Left ventricle myocardium superior (tissue), 1 donor: ENCODE results near the gene TAX1BP1. TPM values are rescaled to one million over a fixed set of nuclear protein-coding genes. Genes with fewer than 3 reads are reported as not detected.
A peak's percentile ranks its signal among the peaks of the same experiment; 100 is the strongest.

Source experiments
- ATAC-seq: fragments of 200-7000 bp; cut with Tn5 transposase; one replicate; pipeline ENCODE4 v1.9.1; 2020; ENCODE audit warnings: mild to moderate bottlenecking, moderate library complexity
- DNase-seq: peaks from one replicate; pipeline ENCODE4 v3.0.0-alpha.2; 2020
- intact Hi-C: fragments of 100-400 bp; cut with micrococcal nuclease; formaldehyde crosslinking; loops from one replicate; pipeline ENCODE4 v1.11.0; 2022
- total RNA-seq: library from RNA; stranded (reverse); fragmentation: NEBNext Ultra II Directional; extraction: Animal tissue kit (Norgen Biotek cat#: 25700); gene quantifications from one replicate; pipeline ENCODE4 v1.2.1, GENCODE V29; 2021
- donor health status: DM: no; HTN: yes; CAD: no; lungs with severe emphysema.

Gene TAX1BP1
- total RNA-seq, 1 donor from 2014 or later = 161 TPM

- ATAC-seq (no peak), DNase-seq (no peak)
- intact Hi-C loops = no loop called here
Measured at GRCh38 chr7:27765841-27766240, 25.9 kb downstream of the TAX1BP1 start.

GRCh38 chr7:27767374-27767773, 27.4 kb downstream of the TAX1BP1 start:
- intact Hi-C loops = no loop called here
- DNase-seq = no peak
- ATAC-seq = no peak

- DNase-seq = no peak
- intact Hi-C loops = loop anchor here (10.0 kb wide), 1 partner anchor 154 kb away; no protein-coding TSS in a partner anchor
- no peak for ATAC-seq
Measured at GRCh38 chr7:27771111-27771510, 31.1 kb downstream of the TAX1BP1 start.

- ATAC-seq (no peak), DNase-seq (no peak)
- intact Hi-C loops = loop anchor here (10.0 kb wide), 1 partner anchor 150 kb away; no protein-coding TSS in a partner anchor
Measured at GRCh38 chr7:27774717-27775328, 34.9 kb downstream of the TAX1BP1 start.

- intact Hi-C loops = loop anchor here (10.0 kb wide), 1 partner anchor 149 kb away; no protein-coding TSS in a partner anchor
- ATAC-seq (no peak), DNase-seq (no peak)
Measured at GRCh38 chr7:27775782-27776181, 35.8 kb downstream of the TAX1BP1 start.

GRCh38 chr7:27777662-27778061, 37.7 kb downstream of the TAX1BP1 start:
- intact Hi-C loops = loop anchor here (10.0 kb wide), 1 partner anchor 147 kb away; no protein-coding TSS in a partner anchor
- no peak for DNase-seq

GRCh38 chr7:27779873-27780272, 39.9 kb downstream of the TAX1BP1 start:
- intact Hi-C loops = loop anchor here (10.0 kb wide), 1 partner anchor 145 kb away; no protein-coding TSS in a partner anchor
- ATAC-seq (peak; percentile 61), DNase-seq (no peak)

More at GRCh38 chr7:27777662-27778061, 37.7 kb downstream of the TAX1BP1 start:
- no peak for ATAC-seq

- intact Hi-C loops = no loop called here
Measured at GRCh38 chr7:27781188-27781587, 41.2 kb downstream of the TAX1BP1 start.

GRCh38 chr7:27782849-27783248, 42.9 kb downstream of the TAX1BP1 start:
- intact Hi-C loops = no loop called here
- ATAC-seq (no peak), DNase-seq (no peak)

More at GRCh38 chr7:27781188-27781587, 41.2 kb downstream of the TAX1BP1 start:
- DNase-seq (no peak), ATAC-seq (no peak)

GRCh38 chr7:27784399-27785053, 44.6 kb downstream of the TAX1BP1 start:
- intact Hi-C loops = no loop called here
- DNase-seq (no peak), ATAC-seq (no peak)

GRCh38 chr7:27788437-27788836, 48.5 kb downstream of the TAX1BP1 start:
- DNase-seq = no peak
- ATAC-seq = no peak
- intact Hi-C loops = no loop called here

- ATAC-seq = no peak
- intact Hi-C loops = no loop called here
- DNase-seq = no peak
Measured at GRCh38 chr7:27793780-27794179, 53.8 kb downstream of the TAX1BP1 start.

- no peak for DNase-seq
- ATAC-seq = no peak
- intact Hi-C loops = no loop called here
Measured at GRCh38 chr7:27795977-27796376, 56.0 kb downstream of the TAX1BP1 start.

- intact Hi-C loops = no loop called here
- DNase-seq (no peak), ATAC-seq (no peak)
Measured at GRCh38 chr7:27799212-27799611, 59.2 kb downstream of the TAX1BP1 start.

- intact Hi-C loops = no loop called here
- no peak for DNase-seq
- peak; percentile 42 for ATAC-seq
Measured at GRCh38 chr7:27802999-27803398, 63.0 kb downstream of the TAX1BP1 start.

GRCh38 chr7:27804139-27804538, 64.2 kb downstream of the TAX1BP1 start:
- no peak for DNase-seq
- ATAC-seq = no peak
- intact Hi-C loops = no loop called here

GRCh38 chr7:27808626-27809025, 68.7 kb downstream of the TAX1BP1 start:
- intact Hi-C loops = no loop called here
- DNase-seq = no peak
- peak; percentile 82 for ATAC-seq

GRCh38 chr7:27810186-27810585, 70.2 kb downstream of the TAX1BP1 start:
- ATAC-seq = no peak
- intact Hi-C loops = no loop called here
- DNase-seq = no peak

GRCh38 chr7:27812706-27813105, 72.7 kb downstream of the TAX1BP1 start:
- intact Hi-C loops = no loop called here
- no peak for DNase-seq
- ATAC-seq = no peak

- no peak for ATAC-seq
- no peak for DNase-seq
- intact Hi-C loops = no loop called here
Measured at GRCh38 chr7:27822245-27822644, 82.3 kb downstream of the TAX1BP1 start.

GRCh38 chr7:27825891-27826290, 85.9 kb downstream of the TAX1BP1 start:
- DNase-seq (no peak), ATAC-seq (peak; percentile 65)
- intact Hi-C loops = no loop called here
